Fibroblast of mammary gland (primary cell): ENCODE measurements around the gene BEND5.

Experiments
- DNase-seq: peaks from one replicate; pipeline ENCODE4 v3.0.0-alpha.2; 2010; ENCODE audit warnings: low read depth
- H3K4me3 ChIP-seq: 2 replicates; pipeline ENCODE4 v1.5.1; 2011; ENCODE audit warnings: low read depth, mild to moderate bottlenecking, low read length, moderate library complexity; ENCODE audit not compliant: control insufficient read depth
- CTCF ChIP-seq: conservative IDR thresholded peaks from 2 replicates; pipeline ENCODE4 v1.5.1; 2011; ENCODE audit warnings: low read depth, low read length, inconsistent platforms; ENCODE audit not compliant: control insufficient read depth, insufficient read depth

Gene BEND5

GRCh38 chr1:48688102-48688760 lies 88.5 kb downstream of the BEND5 start:
- peak; percentile 14 for DNase-seq
- no peak overlapping the region for H3K4me3 ChIP-seq
- TF ChIP-seq CTCF: peak; percentile 33

GRCh38 chr1:48687282-48688045 lies 89.2 kb downstream of the BEND5 start:
- TF ChIP-seq CTCF: no peak
- DNase-seq: no peak
- H3K4me3 ChIP-seq: no peak overlapping the region

GRCh38 chr1:48686159-48686558 lies 90.5 kb downstream of the BEND5 start:
- no peak for TF ChIP-seq CTCF
- DNase-seq: no peak
- no peak overlapping the region for H3K4me3 ChIP-seq

- DNase-seq: no peak
- TF ChIP-seq CTCF: no peak
- no peak overlapping the region for H3K4me3 ChIP-seq
These were observed 92.3 kb downstream of the BEND5 start for GRCh38 chr1:48684381-48684780.

GRCh38 chr1:48683839-48684238 lies 92.9 kb downstream of the BEND5 start:
- no peak overlapping the region for H3K4me3 ChIP-seq
- TF ChIP-seq CTCF: no peak
- no peak for DNase-seq

- no peak overlapping the region for H3K4me3 ChIP-seq
- DNase-seq: peak; percentile 52
These were observed 95.0 kb downstream of the BEND5 start for GRCh38 chr1:48681476-48682305.

More at GRCh38 chr1:48681476-48682305, 95.0 kb downstream of the BEND5 start:
- no peak for TF ChIP-seq CTCF
